A549 (cell line): ENCODE measurements around the gene PSAPL1. TPM values are rescaled to one million over a fixed set of nuclear protein-coding genes. Genes with fewer than 3 reads are reported as not detected.
"Not testable (repeated sequence)": the region's sequence is repeated elsewhere in the genome, so short reads cannot be mapped to it uniquely, and the experiment has no call there.

Experiments used
- ATAC-seq, 2 experiments: fragments of 200-7000 bp in 1 of 2; fragments of >200 bp in 1 of 2; cut with Nextera tagmentation in 1 of 2; cut with Tn5 transposase in 1 of 2; 3 replicates each; pipeline versions ENCODE4 v1.8.0 to v1.9.1; 2018 to 2020; ENCODE audit warnings: mild to moderate bottlenecking in 1 of 2, moderate library complexity in 1 of 2
- CTCF ChIA-PET: fragments of 300-600 bp; sonication (Branson Sonifier 250); formaldehyde crosslinking; extraction: SDS; loops from one replicate; lab custom pipeline; 2021; ENCODE audit warnings: antibody characterized with exemption, inconsistent platforms; lab: Yijun Ruan, JAX
- POLR2A ChIA-PET: fragments of 350-600 bp; formaldehyde crosslinking; extraction: SDS; loops from one replicate; lab custom pipeline; 2021; ENCODE audit warnings: antibody characterized with exemption, inconsistent platforms; lab: Yijun Ruan, JAX
- DNase-seq, 2 experiments: peaks; one replicate each; pipeline versions ENCODE4 v3.0.0 to v3.0.0-alpha.2; 2011 to 2016; ENCODE audit warnings: low read depth in 1 of 2, low spot score in 1 of 2
- FAIRE-seq: peaks from 2 replicates; lab custom pipeline; 2011; peaks lifted over from hg19 to GRCh38; lab: Jason Lieb, UNC
- H3K27ac ChIP-seq, 2 experiments: fragments of >200 bp; sonication (Bioruptor Twin); formaldehyde crosslinking; 3 replicates each; pipeline ENCODE4 v1.5.1; 2016 to 2017
- H3K4me1 ChIP-seq: fragments of >200 bp; sonication (Bioruptor Twin); formaldehyde crosslinking; 3 replicates; pipeline ENCODE4 v1.6.1; 2016
- H3K4me2 ChIP-seq: fragments of >200 bp; sonication (Bioruptor Twin); formaldehyde crosslinking; 3 replicates; pipeline ENCODE4 v1.6.1; 2016
- H3K4me3 ChIP-seq: fragments of >200 bp; sonication (Bioruptor Twin); formaldehyde crosslinking; 3 replicates; pipeline ENCODE4 v1.5.1; 2016
- H3K9me3 ChIP-seq: fragments of >200 bp; sonication (Bioruptor Twin); formaldehyde crosslinking; 3 replicates; pipeline ENCODE4 v1.6.1; 2016
- BCL3 ChIP-seq: fragments of >200 bp; sonication (Bioruptor Twin); formaldehyde crosslinking; IDR thresholded peaks from 3 replicates; pipeline ENCODE4 v1.6.1; 2016
- BHLHE40 ChIP-seq: IDR thresholded peaks from 2 replicates; pipeline ENCODE4 v1.6.1; 2012; ENCODE audit warnings: low read depth, low read length, inconsistent platforms
- CBX8 ChIP-seq: fragments of 200-600 bp; sonication (generic); IDR thresholded peaks from 2 replicates; pipeline ENCODE4 v1.6.1; 2016
- CHD2 ChIP-seq: fragments of 150-350 bp; IDR thresholded peaks from 2 replicates; pipeline ENCODE4 v1.6.1; 2014; ENCODE audit warnings: low read length; ENCODE audit not compliant: partially characterized antibody
- CTCF ChIP-seq: fragments of >200 bp; sonication (Bioruptor Twin); formaldehyde crosslinking; IDR thresholded peaks from 3 replicates; pipeline ENCODE4 v1.5.1; 2016
- EHMT2 ChIP-seq: fragments of 200-600 bp; sonication (generic); IDR thresholded peaks from 2 replicates; pipeline ENCODE4 v1.6.1; 2016; ENCODE audit warnings: antibody characterized with exemption, low read depth, mild to moderate bottlenecking, moderate library complexity
- EP300 ChIP-seq, 2 experiments: fragments of >200 bp; sonication (Bioruptor Twin); formaldehyde crosslinking; IDR thresholded peaks; 2 replicates in 1 of 2; 3 replicates in 1 of 2; pipeline ENCODE4 v1.6.1; 2016 to 2017
- FOSL2 ChIP-seq, 2 experiments: fragments of 450-650 bp in 1 of 2; fragments of >200 bp in 1 of 2; sonication (Bioruptor Twin) in 1 of 2; formaldehyde crosslinking; IDR thresholded peaks; 2 replicates each; pipeline versions ENCODE4 v1.5.0 to v1.6.1; 2016 to 2020; ENCODE audit warnings: mild to moderate bottlenecking in 1 of 2, moderate library complexity in 1 of 2
- FOXS1 ChIP-seq: fragments of 250-450 bp; sonication (Bioruptor Pico); IDR thresholded peaks from 2 replicates; pipeline ENCODE4 v1.5.0; 2020; ENCODE audit warnings: mild to moderate bottlenecking, moderate library complexity
- HEYL ChIP-seq: fragments of 250-450 bp; sonication (Bioruptor Pico); IDR thresholded peaks from 2 replicates; pipeline ENCODE4 v1.8.0; 2021; ENCODE audit warnings: mild to moderate bottlenecking, moderate library complexity
- HMGXB4 ChIP-seq: fragments of 250-450 bp; sonication (Bioruptor Pico); IDR thresholded peaks from 2 replicates; pipeline ENCODE4 v1.5.0; 2021; ENCODE audit warnings: mild to moderate bottlenecking, moderate library complexity, borderline replicate concordance
- JUNB ChIP-seq: fragments of >200 bp; sonication (Bioruptor Twin); formaldehyde crosslinking; IDR thresholded peaks from 2 replicates; pipeline ENCODE4 v1.6.1; 2016
- MAZ ChIP-seq: fragments of 150-350 bp; IDR thresholded peaks from 2 replicates; pipeline ENCODE4 v1.6.1; 2014; ENCODE audit warnings: antibody characterized with exemption, low read depth, low read length, borderline replicate concordance
- POLR2A ChIP-seq: IDR thresholded peaks from 2 replicates; pipeline ENCODE4 v1.6.1; 2012; ENCODE audit warnings: mild to moderate bottlenecking, low read length
- RAD21 ChIP-seq, 2 experiments: fragments of >200 bp in 1 of 2; sonication (Bioruptor Twin) in 1 of 2; formaldehyde crosslinking in 1 of 2; IDR thresholded peaks in 1 of 2; conservative IDR thresholded peaks in 1 of 2; 2 replicates in 1 of 2; 3 replicates in 1 of 2; pipeline ENCODE4 v1.6.1; 2012 to 2018; ENCODE audit warnings: inconsistent platforms in 1 of 2
- SREBF2 ChIP-seq: fragments of 450-650 bp; IDR thresholded peaks from 2 replicates; pipeline ENCODE4 v1.6.1; 2014; ENCODE audit warnings: mild to moderate bottlenecking, moderate library complexity
- ZSCAN20 ChIP-seq: fragments of 250-450 bp; sonication (Bioruptor Pico); IDR thresholded peaks from 2 replicates; pipeline ENCODE4 v1.8.0; 2022; ENCODE audit warnings: mild to moderate bottlenecking, moderate library complexity
- WGBS: methylation state at CpG from one replicate; pipeline ENCODE4 v1.1.6; 2017; ENCODE audit errors: missing lambda C conversion rate; 5-methylcytosine and 5-hydroxymethylcytosine counted together
- polyA plus RNA-seq, 4 experiments: library from polyadenylated mRNA; depleted of rRNA in 3 of 4; stranded (reverse); fragments of >200 nt; fragmentation: RNase III in 1 of 4; extraction: RNeasy Plus Mini Kit Qiagen cat#74134 plus additional on column Dnase treatment in 1 of 4; gene quantifications; 2 replicates in 3 of 4; 3 replicates in 1 of 4; pipeline ENCODE4 v1.2.3, GENCODE V29; 2011 to 2017

PSAPL1 gene
- polyA plus RNA-seq, 2 of the 4 experiments (the other 2 are of a cell fraction), result 0.04 to 0.05 TPM

- Histone ChIP-seq H3K27ac (no peak overlapping the region), H3K4me2 (no peak overlapping the region), H3K4me1 (peaks cover 4% of the 10 kb centered on the region; the same call in 1 of the 3 replicates), H3K4me3 (no peak overlapping the region), H3K9me3 (no peaks in the 10 kb centered on the region)
- WGBS, result 69% methylated on average over 9 of the region's 9 CpGs
- CTCF ChIA-PET, result no interaction called here
- FAIRE-seq (no peak), DNase-seq (no peak), ATAC-seq (no peak)
- TF ChIP-seq BHLHE40, result no peak
- TF ChIP-seq MAZ, result no peak
- TF ChIP-seq HMGXB4 (CRISPR knock-in tag), result no peak
- TF ChIP-seq FOSL2 (IDR thresholded peaks at IDR 0.05), result no peak
- TF ChIP-seq FOSL2 (CRISPR knock-in tag; IDR thresholded peaks at IDR 0.05), result no peak
- no peak for TF ChIP-seq POLR2A
- POLR2A ChIA-PET, result no interaction called here
Observed at GRCh38 chr4:7458066-7458425, 23.3 kb upstream of the PSAPL1 start.

- Histone ChIP-seq H3K4me1 (peaks cover 4% of the 10 kb centered on the region; the same call in 1 of the 3 replicates), H3K27ac (no peak overlapping the region), H3K4me3 (no peak overlapping the region), H3K4me2 (no peak overlapping the region), H3K9me3 (no peaks in the 10 kb centered on the region)
- ATAC-seq (peak in 1 of 2 experiments; percentile 26; a peak in 1 of 6 replicates), DNase-seq (no peak), FAIRE-seq (no peak)
- ChIA-PET CTCF (no interaction called here), POLR2A (no interaction called here)
- WGBS, result 84% methylated on average over 7 of the region's 16 CpGs
- TF ChIP-seq EHMT2 (no peak), FOXS1 (CRISPR knock-in tag) (no peak), SREBF2 (no peak), BCL3 (no peak), ZSCAN20 (CRISPR knock-in tag) (no peak), JUNB (no peak), EP300 (IDR thresholded peaks at IDR 0.05) (no peak), RAD21 (conservative IDR thresholded peaks at IDR 0.05 in 1 of 2, IDR thresholded peaks at IDR 0.05 in 1 of 2) (no peak), CHD2 (no peak), CTCF (no peak), POLR2A (no peak), CBX8 (no peak), HEYL (CRISPR knock-in tag) (no peak)
Observed at GRCh38 chr4:7457201-7458065, 22.7 kb upstream of the PSAPL1 start.

GRCh38 chr4:7452802-7453201, 18.1 kb upstream of the PSAPL1 start:
- POLR2A ChIA-PET, ATAC-seq, FAIRE-seq, H3K9me3 ChIP-seq, H3K4me1 ChIP-seq, H3K27ac ChIP-seq, DNase-seq, H3K4me2 ChIP-seq, H3K4me3 ChIP-seq: not testable (repeated sequence)
- 53% methylated on average over 5 of the region's 9 CpGs for WGBS
- CTCF ChIA-PET, result interaction anchor here (0.7 kb wide), 1 partner anchor 351 kb away, joined by 3 read pairs; no protein-coding TSS in a partner anchor
